GM10248 (cell line): ENCODE data around the gene APOD.

Experiments
- CTCF ChIA-PET: fragments of 300-600 bp; sonication (Branson Sonifier 250); formaldehyde crosslinking; extraction: SDS; loops from one replicate; lab custom pipeline; 2021; ENCODE audit warnings: antibody characterized with exemption; lab: Yijun Ruan, JAX
- POLR2A ChIA-PET: fragments of 350-650 bp; sonication (Branson Sonifier 250); formaldehyde crosslinking; extraction: SDS; loops from one replicate; lab custom pipeline; 2020; ENCODE audit warnings: antibody characterized with exemption; lab: Yijun Ruan, JAX
- DNase-seq: peaks from one replicate; pipeline ENCODE4 v3.0.0; 2012; ENCODE audit errors: extremely low spot score
- TF ChIP-seq, protein P1 (sequence below): IDR thresholded peaks from 2 replicates; pipeline ENCODE4 v1.5.1; 2012; ENCODE audit warnings: mild to moderate bottlenecking, low read depth; ENCODE audit errors: extremely low read depth, missing control alignments, control extremely low read depth

The APOD gene

GRCh38 chr3:195540511-195540910 lies 43.2 kb downstream of the APOD start:
- POLR2A ChIA-PET, result interaction anchor here (0.6 kb wide), 1 partner anchor 767 kb away, joined by 3 read pairs; no protein-coding TSS in a partner anchor
- no peak for DNase-seq
- CTCF ChIA-PET, result interaction anchor here (1.0 to 1.1 kb wide), 2 partner anchors 18 to 270 kb away, joined by 4 to 6 read pairs; partner anchors contain the start of gene XXYLT1
- TF ChIP-seq, protein P1, sequence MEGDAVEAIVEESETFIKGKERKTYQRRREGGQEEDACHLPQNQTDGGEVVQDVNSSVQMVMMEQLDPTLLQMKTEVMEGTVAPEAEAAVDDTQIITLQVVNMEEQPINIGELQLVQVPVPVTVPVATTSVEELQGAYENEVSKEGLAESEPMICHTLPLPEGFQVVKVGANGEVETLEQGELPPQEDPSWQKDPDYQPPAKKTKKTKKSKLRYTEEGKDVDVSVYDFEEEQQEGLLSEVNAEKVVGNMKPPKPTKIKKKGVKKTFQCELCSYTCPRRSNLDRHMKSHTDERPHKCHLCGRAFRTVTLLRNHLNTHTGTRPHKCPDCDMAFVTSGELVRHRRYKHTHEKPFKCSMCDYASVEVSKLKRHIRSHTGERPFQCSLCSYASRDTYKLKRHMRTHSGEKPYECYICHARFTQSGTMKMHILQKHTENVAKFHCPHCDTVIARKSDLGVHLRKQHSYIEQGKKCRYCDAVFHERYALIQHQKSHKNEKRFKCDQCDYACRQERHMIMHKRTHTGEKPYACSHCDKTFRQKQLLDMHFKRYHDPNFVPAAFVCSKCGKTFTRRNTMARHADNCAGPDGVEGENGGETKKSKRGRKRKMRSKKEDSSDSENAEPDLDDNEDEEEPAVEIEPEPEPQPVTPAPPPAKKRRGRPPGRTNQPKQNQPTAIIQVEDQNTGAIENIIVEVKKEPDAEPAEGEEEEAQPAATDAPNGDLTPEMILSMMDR, result no peak

DNA sequence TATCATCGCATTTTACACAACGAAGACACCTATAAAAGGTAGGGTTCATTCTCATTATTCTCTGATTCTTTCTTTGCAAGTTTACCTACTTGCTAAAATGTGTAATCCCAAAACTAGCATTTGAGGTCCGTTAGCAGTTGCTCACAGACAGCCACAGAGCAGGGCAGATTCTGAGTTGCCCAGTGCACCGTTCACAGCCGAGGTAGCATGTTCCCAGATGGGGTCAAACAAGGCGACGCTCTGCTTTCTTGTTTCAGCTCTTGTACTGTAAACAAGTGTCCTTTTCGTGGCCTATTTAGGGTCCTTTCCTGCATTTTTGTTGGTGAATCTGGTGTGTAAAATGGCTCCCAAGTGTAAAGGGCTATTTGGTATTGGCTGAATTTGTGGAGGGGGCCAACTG lies 43.7 kb downstream of the APOD start:
- ChIA-PET POLR2A (no interaction called here), CTCF (interaction anchor here (1.0 to 1.1 kb wide), 2 partner anchors 17 to 269 kb away, joined by 4 to 6 read pairs; partner anchors contain the start of gene XXYLT1)
- DNase-seq, result no peak
- TF ChIP-seq, protein P1, result no peak

GRCh38 chr3:195539479-195539878 lies 44.3 kb downstream of the APOD start:
- CTCF ChIA-PET, result interaction anchor here (1.0 kb wide), 1 partner anchor 17 kb away, joined by 6 read pairs; no protein-coding TSS in a partner anchor
- DNase-seq, result no peak
- TF ChIP-seq, protein P1, result no peak
- POLR2A ChIA-PET, result no interaction called here

GRCh38 chr3:195537995-195538394 lies 45.7 kb downstream of the APOD start:
- peak; percentile 31 for DNase-seq
- CTCF ChIA-PET, result interaction anchor here (0.8 to 2.6 kb wide), 6 partner anchors 11 to 267 kb away, joined by 3 to 22 read pairs (median 6); partner anchors contain the start of gene XXYLT1
- TF ChIP-seq, protein P1, result no peak
- POLR2A ChIA-PET, result interaction anchor here (0.7 kb wide), 1 partner anchor 93 kb away, joined by 4 read pairs; no protein-coding TSS in a partner anchor

DNA sequence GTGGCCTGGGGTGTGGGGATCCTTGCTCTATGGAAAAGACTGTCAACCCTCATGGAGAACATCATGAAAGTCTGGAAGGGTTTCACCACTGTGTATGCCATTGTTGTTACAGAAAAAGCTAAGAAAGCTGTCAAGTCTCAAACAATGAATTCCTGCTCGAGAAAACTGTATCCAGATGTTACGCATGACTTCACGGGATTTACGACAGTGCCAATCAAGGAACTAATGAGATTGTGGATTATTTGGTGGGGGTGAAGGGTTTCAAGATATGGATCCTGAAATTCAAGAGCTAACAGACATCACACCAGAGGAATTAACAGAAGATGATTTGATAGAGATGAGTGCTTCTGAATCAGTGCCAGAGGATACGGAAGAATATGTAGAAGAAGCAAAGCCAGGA lies 48.4 kb downstream of the APOD start:
- ChIA-PET POLR2A (no interaction called here), CTCF (interaction anchor here (4.1 to 4.4 kb wide), 2 partner anchors 12 to 264 kb away, joined by 21 to 22 read pairs; partner anchors contain the start of gene XXYLT1)
- no peak for DNase-seq
- TF ChIP-seq, protein P1, result no peak

DNA sequence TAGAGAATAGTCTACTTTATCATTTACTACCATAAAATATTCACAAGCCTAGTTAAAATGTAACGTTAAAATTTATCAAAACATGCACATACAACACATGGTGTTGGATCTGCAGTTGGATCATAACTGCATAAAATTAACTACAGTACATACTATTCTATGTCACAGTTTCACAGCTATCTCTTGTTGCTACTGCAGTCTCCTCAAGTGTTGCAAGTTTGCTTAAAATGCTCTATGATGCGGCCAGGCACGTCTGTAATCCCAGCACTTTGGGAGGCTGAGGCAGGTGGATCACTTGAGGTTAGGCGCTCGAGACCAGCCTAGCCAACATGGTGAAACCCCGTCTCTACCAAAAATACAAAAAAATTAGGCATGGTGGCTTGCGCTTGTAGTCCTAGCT lies 50.9 kb downstream of the APOD start:
- DNase-seq, result no peak
- ChIA-PET CTCF (interaction anchor here (1.7 to 4.4 kb wide), 3 partner anchors 10 to 262 kb away, joined by 6 to 22 read pairs (median 21); partner anchors contain the start of genes PPP1R2 and XXYLT1), POLR2A (interaction anchor here (1.0 to 2.1 kb wide), 2 partner anchors 10 to 17 kb away, joined by 3 to 7 read pairs; partner anchors contain the start of gene PPP1R2)
- TF ChIP-seq, protein P1, result no peak
